CD4-positive, alpha-beta T cell treated with Interleukin-21 for 1 hour (primary cell): ENCODE data around the gene LGR6.
"Not testable (repeated sequence)": the region's sequence is repeated elsewhere in the genome, so short reads cannot be mapped to it uniquely, and the experiment has no call there.

ENCODE experiments used
- DNase-seq: peaks from one replicate; pipeline ENCODE4 v3.0.0-alpha.2; 2020

Gene LGR6

GRCh38 chr1:202193614-202194327, at the start of gene LGR6:
TSS of gene LGR6 (plus strand) at chr1:202193799. CDS start at chr1:202193990, 191 bp downstream.
- DNase-seq: no peak

GRCh38 chr1:202144402-202145067, 49.1 kb upstream of the LGR6 start, which contains the start of gene ARL8A:
TSS of gene ARL8A (minus strand) at chr1:202144737. CDS start at chr1:202144572, 165 bp downstream.
- peak; percentile 72 for DNase-seq

GRCh38 chr1:202145068-202145743, 48.4 kb upstream of the LGR6 start:
- peak; percentile 46 for DNase-seq

GRCh38 chr1:202145744-202146140, 47.9 kb upstream of the LGR6 start:
- DNase-seq: not testable (repeated sequence)

DNA sequence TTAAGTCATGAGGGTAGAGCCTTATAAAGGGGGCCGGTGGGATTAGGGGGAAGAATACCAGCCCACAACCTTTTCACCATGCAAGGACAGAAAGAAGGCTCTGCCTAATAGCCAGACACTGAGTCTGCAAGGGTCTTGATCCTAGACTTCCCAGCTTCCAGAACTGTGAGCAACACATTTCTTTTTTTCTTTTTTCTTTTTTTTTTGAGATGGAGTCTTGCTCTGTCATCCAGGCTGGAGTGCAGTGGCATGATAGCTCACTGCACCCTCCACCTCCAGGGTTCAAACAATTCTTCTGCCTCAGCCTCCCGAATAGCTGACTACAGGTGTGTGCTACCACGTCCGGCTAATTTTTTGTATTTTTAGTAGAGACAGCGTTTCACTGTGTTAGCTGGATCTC, 47.3 kb upstream of the LGR6 start:
- no peak for DNase-seq

GRCh38 chr1:202146993-202147392, 46.6 kb upstream of the LGR6 start:
- no peak for DNase-seq

DNA sequence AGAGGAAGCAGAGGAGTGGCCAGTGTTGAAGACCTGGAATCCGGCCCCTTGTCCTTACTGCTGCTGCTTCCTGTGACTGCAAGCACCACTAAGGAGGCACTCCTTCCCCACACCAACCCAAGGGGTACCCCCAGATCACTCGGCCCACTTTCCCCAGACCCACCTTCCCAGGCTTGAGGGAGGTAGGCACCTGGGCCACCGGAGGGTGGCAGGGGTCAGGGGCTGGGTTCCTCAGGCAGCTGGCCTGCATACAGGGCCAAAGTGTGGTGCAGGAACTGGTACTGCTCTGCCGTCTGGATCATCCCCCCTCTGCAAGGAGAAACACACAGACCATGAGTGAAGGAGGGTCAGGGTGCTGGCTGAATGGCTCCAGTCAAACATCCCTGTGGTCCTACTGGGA, 45.2 kb upstream of the LGR6 start:
- DNase-seq: no peak

DNA sequence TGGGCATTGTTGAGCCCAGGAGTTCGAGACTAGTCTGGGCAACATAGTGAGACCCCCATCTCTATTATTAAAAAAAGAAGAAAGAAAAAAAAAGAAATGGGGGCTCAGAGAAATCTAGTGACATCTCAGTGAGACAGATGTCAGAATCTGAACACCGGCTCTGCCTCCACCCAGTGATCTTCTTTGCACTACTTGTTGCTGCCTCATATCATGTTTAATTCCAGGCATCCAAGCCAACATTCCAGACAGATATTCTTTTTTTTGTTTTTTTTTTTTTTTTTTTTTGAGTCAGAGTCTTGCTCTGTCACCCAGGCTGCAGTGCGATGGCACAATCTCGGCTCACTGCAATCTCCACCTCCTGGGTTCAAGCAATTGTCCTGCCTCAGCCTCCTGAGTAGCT, 44.0 kb upstream of the LGR6 start:
- no peak for DNase-seq

DNA sequence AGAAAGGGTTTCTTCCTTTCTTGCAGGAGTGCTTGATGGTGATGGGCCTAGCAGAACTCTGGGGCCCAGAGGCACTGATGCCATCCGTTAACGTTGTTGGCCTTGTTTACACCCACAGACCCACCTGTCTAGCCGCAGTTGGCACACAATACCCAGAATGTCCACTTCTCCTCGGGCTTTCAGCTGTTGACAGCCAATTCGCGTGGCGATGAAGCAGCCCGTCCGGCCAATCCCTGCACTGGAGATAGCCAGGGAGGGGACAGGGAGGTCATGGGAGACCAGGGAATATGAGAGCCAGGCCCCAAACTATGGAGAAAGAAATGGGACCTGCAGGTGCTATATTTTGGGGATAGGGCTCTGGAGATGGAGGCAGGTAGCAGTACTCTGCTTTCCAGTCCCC, 43.4 kb upstream of the LGR6 start:
- no peak for DNase-seq

GRCh38 chr1:202150602-202151001, 43.0 kb upstream of the LGR6 start:
- DNase-seq: no peak

DNA sequence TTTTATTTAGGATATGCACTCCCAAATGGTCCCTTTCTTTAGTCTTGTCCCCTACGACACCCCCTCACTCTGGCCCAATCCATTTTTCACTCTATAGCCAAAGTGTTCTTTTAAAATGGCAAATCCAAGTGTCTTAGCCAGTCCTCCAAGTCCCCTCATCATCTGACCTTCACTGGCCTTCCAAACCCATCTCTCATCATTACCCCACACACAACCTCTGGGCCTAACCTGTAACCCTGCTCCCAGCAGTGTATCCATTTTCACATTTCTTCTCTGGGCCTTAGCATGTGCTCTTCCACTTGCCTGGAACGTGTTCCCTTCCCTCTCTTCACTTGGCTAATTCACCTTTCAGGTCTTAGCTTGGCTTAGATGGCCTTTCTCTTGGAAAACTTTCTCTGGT, 42.6 kb upstream of the LGR6 start:
- DNase-seq: no peak

DNA sequence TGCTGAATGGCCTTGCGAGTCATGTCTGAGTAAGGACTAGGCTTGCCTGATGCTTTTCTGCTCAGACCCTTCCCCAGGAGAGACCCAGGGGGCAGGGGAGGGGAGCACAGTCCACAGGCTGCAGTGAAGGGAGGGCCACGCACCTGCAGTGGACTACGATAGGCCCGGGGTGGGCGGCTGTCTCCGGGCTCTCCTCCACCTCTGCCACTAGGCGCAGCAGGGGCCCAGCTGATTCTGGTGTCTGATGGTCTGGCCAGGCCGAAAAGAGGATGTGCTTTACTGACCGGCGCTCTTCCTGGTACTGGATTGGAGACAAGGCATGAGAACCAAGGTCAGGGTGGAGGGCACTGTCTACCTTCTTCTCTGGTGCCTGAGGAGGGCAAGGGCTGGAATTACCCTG, 41.2 kb upstream of the LGR6 start:
- no peak for DNase-seq

GRCh38 chr1:202153284-202153683, 40.3 kb upstream of the LGR6 start:
- DNase-seq: no peak

GRCh38 chr1:202154148-202154765, 39.3 kb upstream of the LGR6 start:
- DNase-seq: no peak

DNA sequence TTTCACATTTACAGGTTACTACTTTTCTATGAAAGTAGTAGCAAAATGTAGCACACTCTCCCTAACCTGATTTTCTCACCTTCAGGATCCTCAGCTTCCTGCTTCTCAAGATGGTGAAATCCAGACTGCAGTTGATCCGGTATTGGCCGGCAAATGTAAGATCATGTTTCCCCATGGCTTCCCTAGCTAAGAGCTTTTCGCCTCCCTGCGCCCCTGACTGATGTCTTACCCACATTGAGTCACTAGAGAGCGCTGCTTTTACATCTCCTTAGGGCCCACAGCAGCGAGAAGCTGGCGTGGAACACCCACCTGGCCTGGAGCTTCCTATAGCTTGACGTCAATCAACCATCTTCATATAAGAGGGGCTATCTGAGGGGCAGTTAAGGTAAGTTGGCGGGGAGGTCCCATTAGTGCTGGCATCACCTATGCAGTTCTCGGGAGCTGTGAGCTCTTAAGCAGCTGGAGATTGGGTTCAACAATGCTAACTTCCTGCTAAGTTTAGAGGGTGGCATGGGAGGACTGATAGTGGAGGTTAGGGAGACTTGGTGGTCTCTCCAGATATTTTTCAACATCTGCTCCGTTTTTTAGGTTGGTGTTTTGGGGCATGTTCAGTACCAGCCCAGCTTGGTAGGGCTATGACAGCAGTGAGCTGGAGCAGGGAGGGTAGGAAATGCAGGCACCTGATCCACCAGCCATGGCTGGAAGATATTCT, 38.7 kb upstream of the LGR6 start:
- DNase-seq: peak; percentile 75

DNA sequence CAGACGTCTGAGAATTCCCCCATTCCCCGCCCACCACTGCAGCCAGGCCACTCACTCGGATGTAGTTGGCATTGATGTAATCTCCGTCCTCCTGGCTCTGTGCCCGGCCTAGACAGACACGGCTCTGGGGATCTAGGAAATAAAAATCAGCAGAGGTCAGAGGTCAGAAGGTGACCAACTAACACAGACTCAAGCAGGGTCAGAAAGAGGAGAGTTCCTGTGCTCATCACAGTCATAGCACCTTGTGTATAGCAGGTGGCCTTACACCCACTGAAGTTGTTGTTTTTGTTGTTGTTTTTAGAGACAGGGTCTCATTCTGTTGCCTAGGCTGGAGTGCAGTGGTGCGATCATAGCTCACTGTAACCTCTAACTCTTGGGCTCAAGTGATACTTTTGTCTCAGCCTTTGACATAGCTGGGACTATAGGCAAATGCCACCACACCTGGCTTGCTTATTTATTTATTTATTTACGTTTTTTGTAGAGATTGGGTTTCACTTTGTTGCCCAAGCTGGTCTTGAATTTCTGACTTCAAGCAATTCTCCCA, 38.0 kb upstream of the LGR6 start:
- no peak for DNase-seq

GRCh38 chr1:202156590-202156989, 37.0 kb upstream of the LGR6 start:
- no peak for DNase-seq

- DNase-seq: no peak
Observed at GRCh38 chr1:202157945-202158344, 35.7 kb upstream of the LGR6 start.

GRCh38 chr1:202158810-202159533, 34.6 kb upstream of the LGR6 start:
- no peak for DNase-seq

DNA sequence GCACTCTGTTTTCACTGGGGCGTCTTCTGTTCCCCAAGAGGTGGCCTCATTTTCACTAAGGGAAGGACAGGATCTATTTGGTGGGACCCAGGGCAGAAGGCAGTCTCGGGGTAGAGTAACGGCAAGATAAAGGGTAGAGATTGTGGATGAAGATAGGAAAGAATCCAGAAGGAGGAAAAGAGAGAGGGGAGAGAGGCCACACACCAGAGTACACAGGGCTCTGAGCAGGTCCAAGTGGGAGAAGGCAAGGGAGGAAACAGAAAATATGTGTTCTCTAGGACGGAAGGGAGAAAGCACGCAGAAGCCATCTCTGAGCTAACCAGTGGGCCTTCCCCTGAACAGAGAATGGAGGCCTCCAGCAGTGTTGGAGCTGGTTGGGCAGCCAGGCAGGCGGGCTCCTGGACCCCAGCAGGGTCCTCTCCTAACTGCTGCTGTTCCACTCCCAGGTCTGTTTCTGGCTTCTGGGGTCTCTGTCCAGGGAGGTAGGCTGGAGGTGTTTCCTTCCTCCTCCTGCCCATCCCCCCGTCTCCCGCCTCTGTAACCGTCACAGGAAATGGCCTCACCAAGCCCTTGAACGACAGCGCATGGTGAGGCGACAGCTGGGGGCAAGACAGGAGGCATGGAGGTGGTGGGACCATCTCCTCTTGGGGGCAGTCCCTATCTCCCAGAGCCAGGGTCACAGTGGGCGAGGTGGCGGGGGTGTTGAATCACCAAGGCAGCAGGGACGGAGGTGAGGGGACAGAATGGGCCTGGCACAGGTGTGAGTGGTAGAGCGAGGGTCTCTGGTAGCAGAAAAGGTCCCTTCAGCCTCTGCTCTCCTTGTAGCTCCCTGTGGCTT, 33.8 kb upstream of the LGR6 start:
- peak; percentile 68 for DNase-seq

DNA sequence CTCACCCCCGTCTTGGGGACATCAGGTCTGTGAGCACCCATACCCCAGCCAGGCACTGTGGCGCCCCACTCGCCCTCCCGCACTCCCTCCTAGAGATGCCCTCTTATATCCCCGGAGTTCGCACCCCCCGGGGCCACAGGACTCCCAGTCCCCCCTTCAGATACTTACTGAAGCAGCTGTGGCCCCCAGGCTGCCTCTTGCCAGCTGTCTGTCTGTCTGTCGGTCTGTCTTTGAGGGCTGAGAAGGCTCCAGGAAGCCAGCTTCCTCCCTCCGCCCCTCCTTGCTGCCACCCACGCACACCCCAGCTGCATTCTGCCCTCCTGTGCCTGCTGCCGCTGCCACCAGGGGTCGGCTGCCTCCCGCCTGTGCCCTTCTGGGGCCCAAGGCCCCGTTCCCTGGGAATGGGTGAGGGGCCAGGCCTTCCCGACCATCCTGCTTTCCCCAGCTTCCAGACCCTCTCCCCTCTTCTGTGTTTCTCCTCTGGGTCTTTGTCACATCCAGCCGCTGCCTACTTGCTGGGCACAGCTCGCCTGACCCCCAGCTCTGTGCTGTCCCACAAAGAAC, 33.1 kb upstream of the LGR6 start, which contains the start of gene PTPN7:
Gene PTPN7, minus strand, starts transcription at position 226 of the 564 bp plus-strand sequence. CDS start 1,200 bp downstream, outside the sequence.
- peak; percentile 82 for DNase-seq
